SH-SY5Y (cell line): ENCODE data around the gene C16orf74.

Source experiments
- GATA2 ChIP-seq: IDR thresholded peaks from 2 replicates; pipeline ENCODE4 v1.6.1; 2011; ENCODE audit warnings: mild to moderate bottlenecking, low read depth, low read length
- GATA3 ChIP-seq: IDR thresholded peaks from 2 replicates; pipeline ENCODE4 v1.6.1; 2011; ENCODE audit warnings: low read depth, mild to moderate bottlenecking, low read length, moderate library complexity

DNA sequence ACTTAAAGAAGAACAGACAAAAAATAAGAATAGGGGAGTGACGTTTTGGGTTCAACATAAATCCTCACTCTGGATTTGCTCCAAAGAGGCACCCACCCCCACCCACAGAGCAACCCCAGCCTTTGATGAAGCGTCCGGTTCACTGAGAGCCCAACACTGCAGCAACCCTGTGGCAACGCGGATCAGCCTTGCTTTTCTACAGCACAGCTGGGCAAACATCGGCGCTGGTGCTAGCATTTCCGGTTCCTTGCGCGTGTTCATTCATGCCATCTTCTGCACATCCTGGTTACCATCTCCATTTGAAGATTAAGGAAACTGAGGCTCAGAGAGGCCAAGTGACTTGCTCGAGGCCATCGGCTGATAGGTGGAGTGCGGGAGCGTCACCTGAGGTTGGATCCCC lies 53.5 kb downstream of the C16orf74 start:
- TF ChIP-seq GATA2 (no peak), GATA3 (no peak)
